HG03045 (cell line): ENCODE measurements around the gene CHD6.

Experiments used
- ATAC-seq: cut with Tn5 transposase; IDR thresholded peaks from one replicate; pipeline ENCODE4 v1.9.1; 2021; ENCODE audit warnings: mild to moderate bottlenecking, moderate library complexity; ENCODE audit not compliant: unreplicated experiment

The CHD6 gene

DNA sequence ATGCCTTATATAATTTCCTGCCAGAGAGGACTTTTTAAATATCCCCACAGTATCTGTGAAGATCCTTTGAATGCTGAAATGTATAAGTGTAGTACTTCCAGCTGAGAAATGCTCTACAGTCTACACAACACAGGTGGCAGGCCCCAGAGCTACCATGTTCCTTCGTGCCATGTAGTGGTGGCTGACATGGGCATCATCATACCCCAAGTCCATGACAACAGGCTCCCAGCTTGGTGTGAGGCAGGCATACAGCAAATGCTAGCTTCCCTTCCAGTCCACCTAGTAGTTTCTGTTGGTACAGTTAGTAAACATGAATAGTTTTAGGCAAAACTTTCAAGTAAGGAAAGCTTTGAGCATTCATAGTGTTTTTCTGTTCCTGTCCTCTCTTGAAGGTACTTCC is 190.3 kb downstream of the CHD6 start:
- ATAC-seq: no peak

DNA sequence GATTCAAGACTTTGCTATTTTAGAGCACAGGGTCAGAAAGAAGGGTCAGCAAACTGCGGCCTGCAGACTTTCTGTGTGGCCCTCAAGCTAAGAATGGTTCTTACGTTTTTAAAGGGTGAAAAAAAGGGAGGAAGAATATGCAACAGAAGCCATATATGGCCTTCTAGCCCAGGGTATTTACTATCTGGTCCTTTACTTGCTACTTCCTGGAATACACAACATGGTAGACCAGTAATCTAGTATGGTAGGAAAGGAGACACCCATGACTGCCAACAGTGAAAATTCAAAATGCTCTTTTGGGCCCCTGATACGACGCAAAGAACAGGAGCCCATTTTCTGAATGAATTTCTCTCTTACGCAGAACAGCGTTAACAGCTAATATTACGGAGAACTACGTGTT is 191.2 kb downstream of the CHD6 start:
- no peak for ATAC-seq

DNA sequence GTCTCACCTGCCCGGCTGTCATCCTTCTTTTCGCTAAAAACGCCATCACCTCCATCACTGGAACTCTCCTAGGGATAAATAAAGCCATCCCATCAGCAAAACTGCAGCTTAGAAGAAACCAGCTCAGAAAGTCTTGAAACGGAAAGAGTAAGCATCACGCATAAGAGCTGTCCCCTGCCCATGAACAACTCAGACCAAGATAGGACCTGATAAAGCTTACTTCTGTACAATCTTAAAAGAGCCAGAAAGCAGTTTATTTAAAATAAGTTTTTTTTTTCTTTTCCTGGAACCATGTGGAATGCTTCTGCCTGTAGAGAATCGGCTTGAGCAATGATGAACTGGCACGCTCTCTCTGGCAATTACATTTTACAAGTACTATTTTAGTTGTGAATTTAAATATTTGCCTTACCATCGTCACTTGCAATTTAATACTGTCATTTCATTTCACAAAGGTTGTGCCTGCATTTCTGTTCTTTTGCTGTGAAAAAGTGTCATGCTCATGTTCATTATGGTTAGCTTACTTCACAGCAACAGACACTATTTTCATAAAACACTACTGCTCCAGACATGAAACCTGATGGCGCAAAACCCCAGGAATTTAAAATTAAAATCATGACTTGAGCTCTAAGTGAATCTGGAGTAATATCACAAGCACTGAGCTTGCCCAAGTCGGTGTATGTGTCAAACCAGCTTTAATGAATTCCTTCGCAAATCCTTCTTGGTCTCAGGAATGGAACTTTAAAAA is 191.9 kb downstream of the CHD6 start:
- no peak for ATAC-seq

DNA sequence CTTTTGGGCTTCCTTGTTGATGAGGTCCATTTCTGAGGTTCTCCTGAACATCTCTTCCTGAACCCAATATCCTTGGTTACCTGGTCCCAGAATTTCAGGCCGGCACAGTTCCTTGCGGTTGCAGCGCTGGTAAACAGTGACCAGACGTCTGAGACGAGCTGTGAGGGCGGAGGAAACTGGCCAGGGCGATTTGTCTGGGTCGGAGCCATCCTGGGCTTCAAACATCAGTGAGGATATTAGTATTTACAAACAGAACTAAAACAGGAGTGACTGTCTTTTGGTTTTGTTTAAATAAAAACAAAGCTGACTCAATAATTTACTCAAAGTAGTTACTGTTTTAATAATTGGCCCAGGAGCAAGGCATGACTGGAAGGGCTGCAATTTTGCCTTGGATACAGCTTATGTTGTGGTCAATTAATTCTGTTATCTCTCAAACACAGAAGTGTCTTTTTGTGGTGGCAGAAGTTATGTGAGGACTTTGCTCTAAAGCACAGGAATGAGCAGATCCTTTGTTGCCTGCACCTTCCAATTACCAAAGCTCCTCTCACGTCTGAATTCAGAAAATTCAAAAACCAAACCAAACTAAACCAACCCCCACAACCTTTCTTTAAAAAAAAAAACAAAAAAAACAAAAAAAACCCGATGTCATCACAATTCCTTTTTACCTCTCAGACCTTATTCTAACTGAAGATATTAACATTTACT is 192.8 kb downstream of the CHD6 start:
- ATAC-seq: no peak

DNA sequence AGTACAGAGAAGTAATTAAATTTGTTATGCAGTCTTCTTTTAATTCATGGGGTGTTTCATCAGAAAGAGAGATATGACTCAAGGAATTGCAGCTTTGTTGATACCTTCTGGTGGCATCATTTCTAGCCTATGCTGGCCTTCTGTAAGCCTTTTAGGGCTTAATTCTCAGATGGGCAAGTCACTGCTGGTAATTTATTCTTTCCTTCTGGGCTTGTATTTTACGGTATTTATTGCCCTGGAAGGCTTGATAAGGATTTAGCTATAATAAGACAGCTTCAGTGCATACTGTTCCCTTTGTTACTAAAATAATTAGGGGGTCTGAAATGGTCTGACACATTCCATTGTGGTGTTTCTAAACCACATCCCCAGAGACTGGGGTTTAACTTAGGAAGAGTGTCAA is 193.6 kb downstream of the CHD6 start:
- no peak for ATAC-seq

DNA sequence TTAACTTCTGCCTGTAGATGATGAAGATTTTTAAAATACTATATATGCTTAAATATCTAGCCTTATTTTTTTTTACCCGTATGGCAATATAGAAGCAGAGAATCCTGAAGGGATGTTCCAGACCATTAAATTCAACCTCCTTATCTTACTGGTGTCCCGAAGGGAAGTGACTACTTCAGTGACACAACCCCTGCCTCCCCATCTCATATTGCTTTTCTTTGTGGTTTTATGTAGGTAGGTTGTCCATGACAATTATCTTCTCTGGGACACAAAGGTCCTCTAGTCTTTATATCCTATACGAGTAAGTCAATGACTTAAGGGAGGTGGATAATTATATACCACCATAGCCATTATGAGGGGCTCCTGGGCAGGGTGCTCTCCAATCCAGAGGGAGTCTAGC is 194.2 kb downstream of the CHD6 start:
- ATAC-seq: no peak

DNA sequence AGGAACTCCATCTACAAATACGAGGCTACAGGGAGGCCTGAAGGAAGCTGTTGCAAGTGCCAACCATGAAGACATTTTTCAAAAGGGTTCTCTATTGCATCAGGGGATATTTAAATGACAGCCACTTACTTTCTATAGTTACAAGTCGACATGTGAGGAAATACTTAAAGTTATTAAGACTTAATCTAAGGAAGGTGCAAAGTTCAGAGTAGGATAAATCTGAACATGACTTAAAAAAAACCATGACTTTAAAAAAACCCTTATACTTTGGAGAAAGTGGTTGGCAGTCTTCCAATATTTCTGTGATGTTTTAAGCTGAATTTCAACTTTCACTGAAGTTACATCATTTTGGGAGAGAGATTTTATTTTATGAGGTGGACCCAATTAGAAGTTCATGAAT is 195.2 kb downstream of the CHD6 start:
- no peak for ATAC-seq

- ATAC-seq: no peak
Measured at GRCh38 chr20:41418739-41419293, 199.4 kb downstream of the CHD6 start.

DNA sequence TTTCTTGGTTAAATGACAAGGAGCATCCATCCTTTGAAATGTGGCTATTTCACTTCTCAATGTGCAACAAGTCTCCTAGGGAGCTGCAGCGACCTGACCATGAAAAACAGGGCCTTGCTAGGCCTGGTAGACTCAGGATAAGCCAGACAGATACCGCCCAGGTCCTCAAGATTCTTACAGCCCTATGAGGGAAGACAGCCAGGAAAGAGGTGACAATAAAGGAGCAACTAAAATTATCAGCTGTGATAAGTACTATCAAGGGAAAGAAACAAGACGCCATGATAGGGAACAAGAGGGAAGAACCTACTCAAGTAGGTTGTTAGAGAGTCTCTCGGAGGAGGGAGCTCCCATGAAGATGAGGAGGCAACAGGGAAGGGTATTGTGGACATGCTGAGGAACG is 200.1 kb downstream of the CHD6 start:
- ATAC-seq: no peak

- ATAC-seq: no peak
Measured at GRCh38 chr20:41415191-41415590, 203.0 kb downstream of the CHD6 start.

DNA sequence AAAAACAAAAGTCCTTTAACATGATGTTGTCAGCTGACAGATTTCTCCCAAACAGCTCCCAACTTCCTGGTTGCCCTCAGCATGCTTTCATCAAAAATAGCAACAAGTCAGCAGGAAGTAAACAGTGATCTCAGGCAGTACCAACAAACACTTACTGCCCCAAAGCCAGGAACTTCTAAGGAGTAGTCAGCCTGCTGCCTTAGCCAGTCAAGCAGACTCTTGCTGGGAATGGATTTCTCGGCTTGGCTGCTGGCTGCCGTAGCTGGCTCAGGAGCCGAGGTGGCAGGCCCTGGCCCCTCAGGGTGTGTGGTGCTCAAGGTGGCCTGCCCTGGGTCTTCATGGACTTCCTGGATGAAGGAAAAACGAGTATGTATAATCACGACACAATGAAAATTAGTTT is 205.0 kb downstream of the CHD6 start:
- ATAC-seq: no peak

DNA sequence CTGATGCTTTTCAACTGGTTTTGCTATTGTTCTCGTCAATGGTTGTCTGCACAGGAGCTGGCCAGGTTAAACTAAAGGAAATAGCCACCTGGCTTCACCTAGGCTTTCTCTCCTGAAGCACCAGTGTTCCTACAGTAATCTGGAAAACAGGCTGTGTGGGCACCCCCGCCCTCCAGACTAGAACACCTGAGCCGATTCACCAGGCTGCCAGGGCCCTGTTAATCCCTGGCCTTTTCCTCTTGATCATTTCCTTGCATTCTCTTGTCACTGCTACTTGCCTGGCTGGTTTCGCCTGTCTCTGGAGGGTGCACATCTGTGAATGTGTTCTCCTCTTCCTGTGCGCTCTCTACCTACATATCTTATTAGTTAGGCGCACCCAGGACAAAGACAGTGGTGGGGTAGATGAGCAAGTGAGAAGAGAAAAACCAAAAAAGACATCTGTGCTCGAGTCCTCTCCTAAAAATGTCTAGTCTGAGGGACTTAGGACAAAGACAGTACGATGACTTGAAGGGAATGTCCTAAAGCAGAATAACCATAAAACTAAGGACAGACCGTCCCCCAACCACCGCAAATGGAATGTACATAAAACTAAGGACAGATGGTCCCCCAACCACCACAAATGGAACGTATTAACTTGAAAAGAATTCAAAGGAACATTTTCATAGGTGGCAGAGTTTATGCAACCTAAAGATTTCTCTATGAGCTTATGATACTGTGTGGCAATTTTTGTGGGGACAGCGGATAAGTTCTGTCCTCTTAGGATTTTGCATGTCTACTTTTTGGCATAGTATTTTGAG is 205.7 kb downstream of the CHD6 start:
- ATAC-seq: no peak

DNA sequence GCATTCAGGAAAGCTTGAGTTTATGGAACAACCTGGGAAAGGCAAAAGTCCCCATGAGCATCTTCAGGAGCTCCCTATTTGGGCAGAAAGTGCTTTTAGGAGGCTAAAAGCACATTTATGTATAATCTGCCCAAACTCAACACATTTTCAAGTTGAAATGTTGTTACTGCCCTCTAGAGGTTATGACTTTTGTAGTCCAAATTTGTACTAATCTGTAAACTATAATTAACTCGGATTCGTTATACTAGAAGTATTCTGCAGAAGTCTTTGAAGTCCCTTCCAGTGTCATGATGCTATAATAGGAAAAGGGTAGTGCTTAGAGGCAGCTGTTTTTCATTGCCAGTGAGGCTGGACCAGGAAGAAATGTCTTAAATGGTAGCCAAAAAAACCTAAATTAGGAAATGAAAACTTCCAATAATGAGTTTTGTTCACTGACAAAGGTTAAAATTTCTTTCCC is 206.8 kb downstream of the CHD6 start:
- ATAC-seq: no peak

GRCh38 chr20:41408986-41409385 is 209.2 kb downstream of the CHD6 start:
- ATAC-seq: no peak

DNA sequence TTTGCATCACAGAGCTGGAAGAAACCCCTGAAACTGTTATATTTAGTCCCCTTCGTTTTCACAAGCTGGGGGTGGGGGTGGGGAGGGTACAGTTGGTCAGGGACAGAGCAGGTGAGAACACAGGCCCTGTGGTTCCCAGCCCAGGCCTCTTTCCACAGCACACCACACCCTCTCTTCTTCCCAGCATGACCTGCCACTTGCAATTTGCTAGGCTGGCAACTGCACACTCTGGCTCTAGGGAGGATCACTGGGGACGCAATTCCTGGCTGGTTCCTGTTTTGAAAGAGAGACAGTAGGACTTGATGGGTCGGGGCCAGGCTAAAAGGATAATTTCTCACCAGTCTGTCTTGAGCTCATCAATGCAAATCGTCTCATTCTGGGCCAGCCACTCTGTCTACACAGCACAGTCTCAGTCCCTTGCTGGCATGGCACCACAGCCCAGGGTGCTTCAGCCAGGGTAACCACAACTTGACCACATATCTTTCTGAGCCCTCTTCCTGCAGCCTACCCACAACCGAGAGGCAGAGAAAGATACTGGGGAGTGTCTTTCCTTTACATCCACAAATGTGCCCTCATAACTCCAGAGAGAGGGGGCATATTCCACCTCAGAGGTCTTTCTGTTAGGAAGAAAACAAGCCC is 209.9 kb downstream of the CHD6 start:
- ATAC-seq: peak; percentile 74

- no peak for ATAC-seq
Measured at GRCh38 chr20:41407607-41408006, 210.6 kb downstream of the CHD6 start.

- ATAC-seq: no peak
Measured at GRCh38 chr20:41406896-41407444, 211.2 kb downstream of the CHD6 start.

- ATAC-seq: no peak
Measured at GRCh38 chr20:41406353-41406752, 211.8 kb downstream of the CHD6 start.

- no peak for ATAC-seq
Measured at GRCh38 chr20:41405436-41405835, 212.7 kb downstream of the CHD6 start.

GRCh38 chr20:41403604-41404003 is 214.6 kb downstream of the CHD6 start:
- no peak for ATAC-seq

- no peak for ATAC-seq
Measured at GRCh38 chr20:41398408-41398807, 219.8 kb downstream of the CHD6 start.
